Pancreas (tissue), 10 donors: ENCODE measurements around the gene USO1. TPM values are rescaled to one million over a fixed set of nuclear protein-coding genes. Genes with fewer than 3 reads are reported as not detected.

Experiments used
- ATAC-seq, 4 donors: fragments of 200-7000 bp; cut with Tn5 transposase; one replicate each; pipeline versions ENCODE4 v1.8.0 to v1.9.1; 2020; ENCODE audit warnings: mild to moderate bottlenecking in 4 of 4, moderate library complexity in 4 of 4
- DNase-seq, 6 donors: peaks; one replicate each; pipeline ENCODE4 v3.0.0-alpha.2; 2020
- FAIRE-seq: peaks from 2 replicates; lab custom pipeline; 2012; peaks lifted over from hg19 to GRCh38; lab: Jason Lieb, UNC
- H3K27ac ChIP-seq, 4 donors: fragments of 200-600 bp; sonication (generic); 1 replicate in 3 of 4; 2 replicates in 1 of 4; pipeline versions ENCODE4 v1.5.0 to v1.8.0; 2020
- H3K27me3 ChIP-seq, 4 donors: fragments of 200-600 bp; one replicate each; pipeline ENCODE4 v1.8.0; 2021
- H3K36me3 ChIP-seq, 3 donors: fragments of 200-600 bp; sonication (generic) in 1 of 3; one replicate each; pipeline versions ENCODE4 v1.5.0 to v1.8.0; 2020 to 2021
- H3K4me1 ChIP-seq, 3 donors: fragments of 200-600 bp; one replicate each; pipeline ENCODE4 v1.8.0; 2021
- H3K4me3 ChIP-seq, 4 donors: fragments of 200-600 bp; sonication (generic) in 2 of 4; one replicate each; pipeline versions ENCODE4 v1.5.0 to v1.8.0; 2020 to 2021
- H3K9me3 ChIP-seq, 4 donors: fragments of 200-600 bp; one replicate each; pipeline ENCODE4 v1.8.0; 2021
- CTCF ChIP-seq, 4 donors: fragments of 200-600 bp; sonication (generic) in 3 of 4; IDR thresholded peaks; one replicate each; pipeline versions ENCODE4 v1.5.0 to v1.8.0; 2021; ENCODE audit warnings: antibody characterized with exemption in 4 of 4
- WGBS, 2 donors: extraction: QIAGEN DNeasy Blood & Tissue Kit; methylation state at CpG; one replicate each; pipeline ENCODE4 v1.1.7; 2013; 5-methylcytosine and 5-hydroxymethylcytosine counted together
- intact Hi-C, 3 donors: fragments of 100-400 bp; cut with DNase I; formaldehyde crosslinking; loops; one replicate each; pipeline versions ENCODE4 v1.11.1 to v1.14.2; 2022
- polyA plus RNA-seq, 2 donors: library from polyadenylated mRNA; stranded (reverse); fragments of 200-250 nt; gene quantifications; one replicate each; pipeline ENCODE4 v1.2.3, GENCODE V29; 2013
- total RNA-seq, 6 donors: library from RNA; stranded (reverse); fragmentation: NEBNext Ultra II Directional in 4 of 6; extraction: Animal tissue kit (Norgen Biotek cat#: 25700) in 4 of 6; gene quantifications; one replicate each; pipeline versions ENCODE4 v1.2.1 to v1.2.4, GENCODE V29; 2021 to 2023
- donor health status: healthy with polysubstance abuse.
- donor health status: DM: no; HTN: no; CAD: no; lungs with moderate emphysema.
- donor health status: DM: no; HTN: no; CAD: no.
- donor health status: control.
- donor health status: control.
- donor health status: Bipolar disorder and iron deficiency.
- donor health status: DM: yes; HTN: yes; CAD: no.
- donor health status: DM: no; HTN: no; CAD: no.
- donor health status: DM: no; HTN: no; CAD: no.
- donor health status: DM: yes; HTN: yes; CAD: no.

USO1 gene
- total RNA-seq = 10 to 100 TPM; 40.1 to 58.2 (median 55.6) TPM
- polyA plus RNA-seq = 10 to 100 TPM; 31.2 to 40.2 TPM

- DNase-seq = peak; percentile 99 to 100 (median 100)
- 0% methylated on average over 47 to 48 of the region's 48 CpGs for WGBS, 2 donors
- intact Hi-C loops = loop anchor here in 1 of 3 donors (10.0 kb wide), 1 partner anchor 49 kb away; the partner anchor contains the start of gene G3BP2
- Histone ChIP-seq H3K9me3 (no peaks in the 10 kb centered on the region), H3K4me3 (peak within 1 kb of the TSS; percentile 42 to 83 (median 72)), H3K36me3 (no peaks in the 10 kb centered on the region), H3K4me1 (peaks cover 8 to 21% (median 15%) of the 10 kb centered on the region in 3 donors), H3K27ac (peak within 1 kb of the TSS; percentile 95 to 98 (median 96)), H3K27me3 (no peaks in the 10 kb centered on the region)
- ATAC-seq = peak; percentile 93 to 97 (median 94)
- FAIRE-seq = peak; percentile 90
- peak; percentile 44 to 64 (median 48) for TF ChIP-seq CTCF (IDR thresholded peaks at IDR 0.05)
Observed at GRCh38 chr4:75724066-75724866, at the start of gene USO1. Gene USO1, plus strand, starts transcription at chr4:75724577. Its CDS starts 243 bp downstream, at chr4:75724820.

- Histone ChIP-seq H3K27ac (no peak overlapping the region), H3K36me3 (no peaks in the 10 kb centered on the region), H3K9me3 (no peaks in the 10 kb centered on the region), H3K4me1 (peaks cover 4 to 24% (median 24%) of the 10 kb centered on the region in 3 donors), H3K27me3 (no peaks in the 10 kb centered on the region), H3K4me3 (no peak overlapping the region)
- no peak for ATAC-seq
- intact Hi-C loops = loop anchor here in 1 of 3 donors (10.0 kb wide), 1 partner anchor 50 kb away; the partner anchor contains the start of gene USO1
- no peak for FAIRE-seq
- WGBS, 2 donors = 96 to 98% methylated on average over 11 of the region's 11 CpGs
- DNase-seq = no peak
- TF ChIP-seq CTCF (IDR thresholded peaks at IDR 0.05) = no peak
Observed at GRCh38 chr4:75675004-75675531, 49.3 kb upstream of the USO1 start.

GRCh38 chr4:75678473-75678872 lies 45.9 kb upstream of the USO1 start:
- intact Hi-C loops = loop anchor here in 1 of 3 donors (10.0 kb wide), 1 partner anchor 46 kb away; the partner anchor contains the start of gene USO1
- Histone ChIP-seq H3K27me3 (no peaks in the 10 kb centered on the region), H3K4me3 (no peak overlapping the region), H3K36me3 (no peaks in the 10 kb centered on the region), H3K27ac (no peak overlapping the region), H3K4me1 (peaks cover 4 to 6% (median 6%) of the 10 kb centered on the region in 3 donors), H3K9me3 (no peaks in the 10 kb centered on the region)
- no peak for TF ChIP-seq CTCF (IDR thresholded peaks at IDR 0.05)
- ATAC-seq (no peak), FAIRE-seq (no peak), DNase-seq (no peak)

GRCh38 chr4:75678965-75679364 lies 45.4 kb upstream of the USO1 start:
- FAIRE-seq (no peak), DNase-seq (no peak), ATAC-seq (no peak)
- Histone ChIP-seq H3K4me3 (no peak overlapping the region), H3K36me3 (no peaks in the 10 kb centered on the region), H3K4me1 (peaks cover 4% of the 10 kb centered on the region in 3 donors), H3K9me3 (no peaks in the 10 kb centered on the region), H3K27me3 (no peaks in the 10 kb centered on the region), H3K27ac (no peak overlapping the region)
- intact Hi-C loops = loop anchor here in 1 of 3 donors (10.0 kb wide), 1 partner anchor 46 kb away; the partner anchor contains the start of gene USO1
- no peak for TF ChIP-seq CTCF (IDR thresholded peaks at IDR 0.05)
